ENCODE results near the gene CNTN5.

DNA sequence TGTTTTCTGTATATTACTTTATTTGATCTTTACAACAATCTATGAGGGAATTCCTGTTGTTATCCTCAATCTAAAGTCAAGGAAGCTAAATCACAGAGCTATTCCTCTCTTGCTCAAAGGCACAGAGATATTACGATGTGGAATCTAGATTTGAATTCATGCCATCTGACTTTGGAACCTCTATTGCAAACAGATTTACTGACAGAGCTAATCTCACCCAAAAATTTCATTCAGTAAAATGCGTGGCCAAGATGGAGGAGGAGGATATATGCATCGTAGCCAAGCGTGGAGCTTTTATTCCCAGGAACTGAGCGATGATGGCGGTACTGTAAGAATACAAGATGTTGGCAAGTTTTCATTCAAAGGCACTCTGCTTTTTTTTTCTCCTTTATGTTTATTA is 791.8 kb downstream of the CNTN5 start:
- TF ChIP-seq, protein P1, sequence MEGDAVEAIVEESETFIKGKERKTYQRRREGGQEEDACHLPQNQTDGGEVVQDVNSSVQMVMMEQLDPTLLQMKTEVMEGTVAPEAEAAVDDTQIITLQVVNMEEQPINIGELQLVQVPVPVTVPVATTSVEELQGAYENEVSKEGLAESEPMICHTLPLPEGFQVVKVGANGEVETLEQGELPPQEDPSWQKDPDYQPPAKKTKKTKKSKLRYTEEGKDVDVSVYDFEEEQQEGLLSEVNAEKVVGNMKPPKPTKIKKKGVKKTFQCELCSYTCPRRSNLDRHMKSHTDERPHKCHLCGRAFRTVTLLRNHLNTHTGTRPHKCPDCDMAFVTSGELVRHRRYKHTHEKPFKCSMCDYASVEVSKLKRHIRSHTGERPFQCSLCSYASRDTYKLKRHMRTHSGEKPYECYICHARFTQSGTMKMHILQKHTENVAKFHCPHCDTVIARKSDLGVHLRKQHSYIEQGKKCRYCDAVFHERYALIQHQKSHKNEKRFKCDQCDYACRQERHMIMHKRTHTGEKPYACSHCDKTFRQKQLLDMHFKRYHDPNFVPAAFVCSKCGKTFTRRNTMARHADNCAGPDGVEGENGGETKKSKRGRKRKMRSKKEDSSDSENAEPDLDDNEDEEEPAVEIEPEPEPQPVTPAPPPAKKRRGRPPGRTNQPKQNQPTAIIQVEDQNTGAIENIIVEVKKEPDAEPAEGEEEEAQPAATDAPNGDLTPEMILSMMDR (IDR thresholded peaks at IDR 0.05): no peak
- no peak for TF ChIP-seq POLR2A (IDR thresholded peaks at IDR 0.05)

Data from lower leg skin (tissue), 3 donors.